Adrenal gland (tissue), 12 donors: ENCODE data around the gene STAT1. TPM values are rescaled to one million over a fixed set of nuclear protein-coding genes. Genes with fewer than 3 reads are reported as not detected.
"Not testable (repeated sequence)": the region's sequence is repeated elsewhere in the genome, so short reads cannot be mapped to it uniquely, and the experiment has no call there.

ENCODE experiments used
- DNase-seq, 7 donors: peaks; one replicate each; pipeline ENCODE4 v3.0.0-alpha.2; 2019 to 2020
- H3K27ac ChIP-seq, 5 donors: fragments of 200-600 bp; sonication (generic) in 4 of 5; 1 replicate in 3 of 5; 2 replicates in 2 of 5; pipeline versions ENCODE4 v1.5.1 to v1.8.0; 2016 to 2020; ENCODE audit warnings: mild to moderate bottlenecking in 1 of 5
- H3K27me3 ChIP-seq: fragments of 200-600 bp; 2 replicates; pipeline ENCODE4 v1.8.0; 2021
- H3K36me3 ChIP-seq, 2 donors: fragments of 200-600 bp; replicated peaks in 1 of 2; 1 replicate in 1 of 2; 2 replicates in 1 of 2; pipeline versions ENCODE4 v1.5.1 to v1.8.0; 2018 to 2022
- H3K4me1 ChIP-seq, 2 donors: fragments of 200-600 bp; replicated peaks in 1 of 2; 1 replicate in 1 of 2; 2 replicates in 1 of 2; pipeline versions ENCODE4 v1.5.1 to v1.8.0; 2018 to 2021
- H3K4me3 ChIP-seq, 4 donors: fragments of 200-600 bp; sonication (generic) in 3 of 4; one replicate each; pipeline ENCODE4 v1.5.1; 2016 to 2018
- H3K9me3 ChIP-seq, 3 donors: fragments of 200-600 bp; sonication (generic) in 1 of 3; replicated peaks in 1 of 3; 1 replicate in 2 of 3; 2 replicates in 1 of 3; pipeline versions ENCODE4 v1.5.1 to v1.8.0; 2016 to 2021
- POLR2A ChIP-seq, 2 donors: fragments of 450-650 bp; IDR thresholded peaks; one replicate each; pipeline ENCODE4 v1.6.1; 2017; ENCODE audit warnings: antibody characterized with exemption in 2 of 2, mild to moderate bottlenecking in 2 of 2, moderate library complexity in 1 of 2
- WGBS, 4 donors: extraction: QIAGEN DNeasy Blood & Tissue Kit in 2 of 4; methylation state at CpG; one replicate each; pipeline versions ENCODE4 v1.1.5 to v1.1.7; 2013 to 2017; 5-methylcytosine and 5-hydroxymethylcytosine counted together
- intact Hi-C, 2 donors: fragments of 100-400 bp; cut with DNase I; formaldehyde crosslinking; loops; one replicate each; pipeline versions ENCODE4 v1.14.1 to v1.15.0; 2022 to 2023
- polyA plus RNA-seq, 3 donors: library from polyadenylated mRNA; stranded (reverse); fragments of 200-250 nt in 2 of 3; fragments of 350-450 nt in 1 of 3; fragmentation: Illumina TruSeq in 1 of 3; extraction: RNeasy Lipid Tissue Mini Kit (QIAGEN cat#74804) in 1 of 3; gene quantifications; one replicate each; pipeline ENCODE4 v1.2.3, GENCODE V29; 2013 to 2014
- total RNA-seq, 9 donors: library from RNA; depleted of rRNA in 4 of 9; stranded (reverse); fragments of >200 nt in 4 of 9; fragments of 120-200 nt in 1 of 9; fragmentation: NEBNext Ultra II Directional in 1 of 9; extraction: Animal tissue kit (Norgen Biotek cat#: 25700) in 1 of 9; gene quantifications; one replicate each; pipeline versions ENCODE4 v1.1.0 to v1.2.4, GENCODE V29; 2013 to 2023
- TF ChIP-seq, protein P1 (sequence below), 6 experiments: fragments of 450-650 bp in 4 of 6; fragments of 200-600 bp in 2 of 6; sonication (generic) in 1 of 6; IDR thresholded peaks; 1 replicate in 5 of 6; 2 replicates in 1 of 6; pipeline versions ENCODE4 v1.5.1 to v1.8.0; 2016 to 2021; ENCODE audit warnings: antibody characterized with exemption in 6 of 6, mild to moderate bottlenecking in 2 of 6, moderate library complexity in 1 of 6
- donor health status: healthy with polysubstance abuse.
- donor health status: Bipolar disorder and iron deficiency.
- donor health status: DM: yes; HTN: yes; CAD: no.
- donor health status: DM: no; HTN: no; CAD: no.
- donor health status: DM: no; HTN: no; CAD: no.
- donor health status: DM: yes; HTN: yes; CAD: no.

STAT1 gene
- total and polyA plus RNA-seq, 12 donors = 11.9 to 165 (median 75.6) TPM

DNA sequence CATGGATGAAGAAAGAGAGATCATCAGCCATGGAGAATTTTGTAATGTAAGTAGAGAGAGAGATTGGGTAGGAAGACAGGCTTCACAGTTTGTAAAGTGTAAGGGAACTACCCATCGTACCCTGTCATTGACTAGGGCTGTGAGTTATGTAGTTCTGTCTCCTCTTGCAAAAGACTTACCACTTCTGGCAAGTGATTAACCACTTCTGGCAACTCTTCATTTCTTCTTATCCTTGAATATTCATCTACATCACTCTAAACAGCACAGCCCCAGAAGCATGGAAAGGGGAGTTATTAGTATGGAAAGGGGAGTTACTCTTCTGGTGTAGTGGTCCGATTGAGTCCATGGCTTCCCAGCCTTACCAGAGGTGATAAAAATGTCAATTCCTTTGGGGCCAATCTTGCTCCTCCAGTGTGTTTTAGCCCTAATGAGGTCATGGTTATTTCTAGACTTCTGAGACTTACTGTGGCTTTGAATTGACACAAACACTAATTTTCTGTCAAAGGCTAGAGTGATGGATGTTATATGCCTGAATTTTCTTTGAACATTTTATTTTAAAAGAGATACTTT is 52.0 kb downstream of the STAT1 start:
- intact Hi-C loops = no loop called here

DNA sequence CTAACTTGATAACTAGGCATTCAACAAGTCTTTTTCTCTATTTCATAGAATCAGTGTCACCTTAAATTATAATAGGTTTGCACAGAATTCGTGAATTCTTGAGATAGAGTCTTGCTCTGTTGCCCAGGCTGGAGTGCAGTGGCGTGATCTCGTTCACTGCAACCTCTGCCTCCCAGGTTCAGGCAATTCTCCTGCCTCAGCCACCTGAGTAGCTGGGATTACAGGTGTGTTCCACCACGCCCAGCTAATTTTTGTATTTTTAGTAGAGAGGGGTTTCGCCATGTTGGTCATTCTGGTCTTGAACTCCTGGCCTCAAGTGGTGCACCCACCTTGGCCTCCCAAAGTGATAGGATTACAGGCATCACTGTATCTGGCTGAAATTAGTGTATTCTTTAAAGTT is 52.9 kb downstream of the STAT1 start:
- 90 to 97% (median 96%) methylated on average over 5 of the region's 5 CpGs for WGBS, 4 donors

More for the DNA sequence above, 52.0 kb downstream of the STAT1 start:
- no peaks in the 10 kb centered on the region for H3K9me3 ChIP-seq
- H3K4me1 ChIP-seq = peaks cover 0 to 24% of the 10 kb centered on the region in 2 donors
- no peak overlapping the region for H3K4me3 ChIP-seq
- no peaks in the 10 kb centered on the region for H3K27me3 ChIP-seq
- 25 to 38% (median 33%) methylated on average over 2 of the region's 2 CpGs for WGBS, 4 donors
- H3K27ac ChIP-seq = peak overlapping the region in 1 of 5 donors; percentile 4
- peaks cover 0 to 25% of the 10 kb centered on the region in 2 donors for H3K36me3 ChIP-seq
- no peak for TF ChIP-seq POLR2A (IDR thresholded peaks at IDR 0.05)
- TF ChIP-seq, protein P1, sequence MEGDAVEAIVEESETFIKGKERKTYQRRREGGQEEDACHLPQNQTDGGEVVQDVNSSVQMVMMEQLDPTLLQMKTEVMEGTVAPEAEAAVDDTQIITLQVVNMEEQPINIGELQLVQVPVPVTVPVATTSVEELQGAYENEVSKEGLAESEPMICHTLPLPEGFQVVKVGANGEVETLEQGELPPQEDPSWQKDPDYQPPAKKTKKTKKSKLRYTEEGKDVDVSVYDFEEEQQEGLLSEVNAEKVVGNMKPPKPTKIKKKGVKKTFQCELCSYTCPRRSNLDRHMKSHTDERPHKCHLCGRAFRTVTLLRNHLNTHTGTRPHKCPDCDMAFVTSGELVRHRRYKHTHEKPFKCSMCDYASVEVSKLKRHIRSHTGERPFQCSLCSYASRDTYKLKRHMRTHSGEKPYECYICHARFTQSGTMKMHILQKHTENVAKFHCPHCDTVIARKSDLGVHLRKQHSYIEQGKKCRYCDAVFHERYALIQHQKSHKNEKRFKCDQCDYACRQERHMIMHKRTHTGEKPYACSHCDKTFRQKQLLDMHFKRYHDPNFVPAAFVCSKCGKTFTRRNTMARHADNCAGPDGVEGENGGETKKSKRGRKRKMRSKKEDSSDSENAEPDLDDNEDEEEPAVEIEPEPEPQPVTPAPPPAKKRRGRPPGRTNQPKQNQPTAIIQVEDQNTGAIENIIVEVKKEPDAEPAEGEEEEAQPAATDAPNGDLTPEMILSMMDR (IDR thresholded peaks at IDR 0.05) = no peak
- peak in 1 of 7 donors; percentile 15 for DNase-seq

DNA sequence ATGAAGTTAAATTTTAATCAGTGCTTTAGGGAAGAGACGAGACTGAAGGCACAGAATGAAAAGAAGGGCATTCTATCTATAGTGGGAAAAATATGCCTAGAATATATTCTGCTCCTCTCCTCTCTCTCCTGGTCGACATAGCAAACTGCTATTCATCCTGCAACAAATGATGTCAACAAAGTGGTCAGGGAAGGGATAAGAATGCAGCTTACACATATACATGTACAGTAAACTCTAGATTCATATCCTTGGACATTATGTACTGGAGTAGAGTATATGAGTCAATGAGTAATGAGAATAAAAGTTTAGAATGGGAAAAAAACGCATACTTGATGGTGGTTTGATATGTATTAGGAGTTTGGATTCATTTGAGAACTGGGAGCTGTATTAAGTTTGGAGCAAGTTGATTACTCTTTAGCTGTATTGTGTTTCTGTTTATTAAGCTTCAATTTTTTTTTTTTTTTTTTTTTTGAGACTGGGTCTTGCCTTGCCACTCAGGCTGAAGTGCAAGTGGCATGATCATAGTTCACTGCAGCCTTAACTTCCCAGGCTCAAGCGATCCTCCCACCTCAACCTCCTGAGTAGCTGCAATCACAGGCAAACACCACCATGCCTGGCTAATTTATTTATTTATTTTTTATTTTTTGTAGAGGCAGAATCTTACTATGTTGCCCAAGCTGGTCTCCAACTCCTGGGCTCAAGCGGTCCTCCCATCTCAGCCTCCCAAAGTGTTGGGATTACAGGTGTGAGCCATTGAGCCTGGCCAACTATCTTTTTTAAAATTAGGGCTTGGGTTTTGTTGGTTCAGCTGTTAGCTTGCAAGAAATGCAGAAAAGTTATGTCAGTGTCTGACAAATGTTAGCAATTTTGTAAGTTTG is 53.8 kb downstream of the STAT1 start:
- peaks cover 0 to 16% of the 10 kb centered on the region in 2 donors for H3K36me3 ChIP-seq
- H3K4me1 ChIP-seq = peaks cover 0 to 24% of the 10 kb centered on the region in 2 donors
- TF ChIP-seq, protein P1 (IDR thresholded peaks at IDR 0.05) = no peak
- TF ChIP-seq POLR2A (IDR thresholded peaks at IDR 0.05) = no peak
- WGBS, 4 donors = 83 to 91% (median 87%) methylated on average over 5 of the region's 5 CpGs
- intact Hi-C loops = no loop called here
- H3K27ac ChIP-seq = no peak overlapping the region
- no peaks in the 10 kb centered on the region for H3K9me3 ChIP-seq
- no peaks in the 10 kb centered on the region for H3K27me3 ChIP-seq
- H3K4me3 ChIP-seq = no peak overlapping the region
- no peak for DNase-seq

More for the DNA sequence above, 52.9 kb downstream of the STAT1 start:
- H3K9me3 ChIP-seq, intact Hi-C loops, DNase-seq, H3K27ac ChIP-seq, H3K4me3 ChIP-seq, H3K27me3 ChIP-seq: not testable (repeated sequence)
- Histone ChIP-seq H3K4me1 (peaks cover 0 to 24% of the 10 kb centered on the region in 2 donors), H3K36me3 (peaks cover 0 to 21% of the 10 kb centered on the region in 2 donors)

DNA sequence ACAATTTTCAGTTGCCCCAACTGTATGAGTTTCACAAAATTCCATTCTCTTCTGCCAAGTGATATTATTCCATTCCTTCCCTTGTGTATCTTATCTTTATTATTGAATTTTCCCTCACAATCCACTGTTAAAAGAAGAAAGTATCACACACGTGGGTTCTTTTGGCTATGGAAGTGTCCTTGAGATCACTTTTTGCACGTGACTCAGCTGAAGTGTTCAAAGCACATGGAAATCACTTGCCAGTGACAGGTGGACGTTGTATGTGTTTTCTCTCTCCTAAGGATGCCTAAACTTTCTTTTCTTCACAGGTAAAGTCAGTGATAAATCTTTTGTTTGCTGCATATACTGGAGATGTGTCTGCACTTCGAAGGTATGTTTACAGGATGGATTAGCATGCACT is 60.7 kb downstream of the STAT1 start:
- no peak for DNase-seq
- Histone ChIP-seq H3K27me3 (no peaks in the 10 kb centered on the region), H3K36me3 (no peaks in the 10 kb centered on the region), H3K9me3 (no peaks in the 10 kb centered on the region), H3K4me3 (no peak overlapping the region), H3K4me1 (peaks cover 4 to 12% of the 10 kb centered on the region in 2 donors), H3K27ac (peak overlapping the region in 1 of 5 donors; percentile 27)
- TF ChIP-seq POLR2A (IDR thresholded peaks at IDR 0.05) = no peak
- TF ChIP-seq, protein P1 (IDR thresholded peaks at IDR 0.05) = no peak
- 44 to 47% (median 44%) methylated on average over 4 of the region's 4 CpGs for WGBS, 4 donors
- intact Hi-C loops = no loop called here
